Stimulated activated CD4-positive, alpha-beta T cell treated with anti-CD3 and anti-CD28 coated beads, Interleukin-15, amount 100 ng/mL, for 48 hours (primary cell): ENCODE data around the gene MORN1.

Source experiments
- DNase-seq, 2 donors: peaks; one replicate each; pipeline ENCODE4 v3.0.0-alpha.2; 2020; ENCODE audit warnings: low read depth in 2 of 2

The MORN1 gene

DNA sequence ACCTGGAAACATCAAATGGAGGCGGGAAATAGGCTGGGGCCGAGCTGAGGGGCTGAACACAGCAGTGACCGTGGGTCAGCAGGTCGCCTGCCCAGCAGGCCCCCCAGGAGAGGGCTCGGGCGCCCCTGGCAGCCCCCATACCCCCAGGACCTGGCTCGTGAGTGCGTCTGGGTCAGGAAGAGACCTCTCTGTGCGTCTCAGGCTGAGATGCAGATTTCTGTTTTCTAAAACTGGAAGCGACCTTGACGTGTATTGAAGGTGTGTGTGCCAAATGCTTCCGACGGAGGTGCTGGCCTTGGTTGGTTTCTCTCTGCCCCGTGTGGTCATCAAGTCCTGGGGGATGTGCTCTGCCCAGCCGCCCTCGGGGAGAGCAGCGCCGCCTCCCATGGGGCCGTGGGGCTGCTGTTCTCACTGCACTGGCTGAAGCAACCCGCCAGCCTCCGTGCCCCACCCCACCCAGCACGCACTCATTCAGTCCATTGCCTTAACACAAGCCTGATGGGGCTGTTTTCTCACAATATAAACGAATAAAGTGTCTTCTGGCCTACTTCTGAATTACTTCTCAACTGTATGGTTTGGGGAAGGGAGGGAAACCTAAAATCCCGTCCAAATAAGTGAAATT lies 13.6 kb upstream of the MORN1 start:
- DNase-seq = no peak

DNA sequence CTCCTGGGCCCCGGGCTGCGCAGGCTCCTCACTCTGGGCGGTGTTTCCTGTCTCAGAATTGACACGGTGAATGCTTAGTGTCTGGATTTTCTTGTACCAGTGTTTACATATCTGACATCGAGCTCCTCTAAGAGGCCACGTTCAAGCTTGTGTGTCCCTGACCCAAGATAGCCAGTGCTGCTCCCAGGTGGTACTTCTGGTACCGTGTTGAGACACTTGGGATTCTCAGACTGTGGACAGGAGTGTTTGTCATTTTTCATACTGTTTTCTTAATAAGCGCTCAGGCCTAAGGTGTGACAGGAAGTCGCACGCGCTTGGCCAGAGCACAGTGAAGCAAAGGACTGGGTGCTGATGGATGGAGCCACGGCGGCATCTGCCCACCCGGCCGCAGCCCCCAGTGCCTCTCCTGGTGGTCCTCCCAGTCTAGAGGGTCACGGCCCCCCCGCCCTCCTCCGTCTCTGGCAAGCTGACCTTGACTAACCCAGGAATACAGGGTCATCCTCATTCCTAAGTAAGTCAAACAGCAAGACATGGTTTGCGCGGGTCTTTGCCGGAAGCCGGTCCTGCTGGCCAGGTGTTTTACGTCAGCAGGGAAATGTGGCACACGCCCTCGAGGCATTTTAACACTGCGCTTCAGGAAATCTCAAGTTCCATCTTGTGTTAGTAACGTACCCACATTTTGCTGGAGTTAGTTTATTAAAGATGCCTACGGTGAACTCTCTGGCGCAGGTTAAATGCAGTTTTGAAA lies 13.0 kb upstream of the MORN1 start:
- DNase-seq = no peak

DNA sequence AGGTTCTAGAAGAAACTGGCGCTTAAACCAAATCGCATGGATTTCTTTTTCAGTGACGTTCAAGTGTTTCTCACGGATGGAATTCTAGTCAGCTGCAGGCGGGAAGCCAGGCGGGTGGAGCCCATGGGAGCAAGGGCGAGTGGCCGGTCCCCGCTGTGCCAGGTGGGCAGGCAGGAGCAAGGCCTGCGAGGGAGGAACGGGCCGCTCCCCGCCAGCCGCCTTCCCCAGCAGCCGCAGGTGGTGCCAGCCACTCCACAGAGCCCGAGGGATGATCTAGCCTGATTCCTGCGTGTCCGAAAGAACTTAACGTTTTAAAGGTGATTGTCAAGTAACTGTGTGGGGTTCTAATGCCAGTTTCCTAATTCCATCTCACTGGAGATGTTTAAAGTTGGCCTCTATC lies 11.9 kb upstream of the MORN1 start:
- DNase-seq = no peak

DNA sequence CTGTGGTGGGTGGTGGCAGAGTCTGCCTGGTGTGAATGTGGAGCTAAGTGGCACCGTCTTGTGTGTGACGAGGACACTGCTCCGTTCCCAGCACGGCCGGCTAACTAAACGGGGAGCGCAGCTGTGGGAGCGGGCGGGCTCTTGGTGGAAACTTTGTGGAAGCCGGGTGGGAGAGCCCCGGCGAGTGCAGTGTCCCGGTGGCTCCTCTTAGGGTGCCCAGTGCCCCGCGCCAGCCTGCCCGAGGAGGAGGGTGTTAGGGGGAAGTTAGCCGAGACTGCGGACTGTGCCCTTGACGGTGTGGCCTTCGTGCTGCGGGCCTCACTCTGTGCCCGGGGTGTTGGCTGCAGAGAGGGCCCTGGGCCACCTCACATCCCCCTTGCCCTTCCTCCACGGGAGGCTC lies 11.1 kb upstream of the MORN1 start:
- no peak for DNase-seq

DNA sequence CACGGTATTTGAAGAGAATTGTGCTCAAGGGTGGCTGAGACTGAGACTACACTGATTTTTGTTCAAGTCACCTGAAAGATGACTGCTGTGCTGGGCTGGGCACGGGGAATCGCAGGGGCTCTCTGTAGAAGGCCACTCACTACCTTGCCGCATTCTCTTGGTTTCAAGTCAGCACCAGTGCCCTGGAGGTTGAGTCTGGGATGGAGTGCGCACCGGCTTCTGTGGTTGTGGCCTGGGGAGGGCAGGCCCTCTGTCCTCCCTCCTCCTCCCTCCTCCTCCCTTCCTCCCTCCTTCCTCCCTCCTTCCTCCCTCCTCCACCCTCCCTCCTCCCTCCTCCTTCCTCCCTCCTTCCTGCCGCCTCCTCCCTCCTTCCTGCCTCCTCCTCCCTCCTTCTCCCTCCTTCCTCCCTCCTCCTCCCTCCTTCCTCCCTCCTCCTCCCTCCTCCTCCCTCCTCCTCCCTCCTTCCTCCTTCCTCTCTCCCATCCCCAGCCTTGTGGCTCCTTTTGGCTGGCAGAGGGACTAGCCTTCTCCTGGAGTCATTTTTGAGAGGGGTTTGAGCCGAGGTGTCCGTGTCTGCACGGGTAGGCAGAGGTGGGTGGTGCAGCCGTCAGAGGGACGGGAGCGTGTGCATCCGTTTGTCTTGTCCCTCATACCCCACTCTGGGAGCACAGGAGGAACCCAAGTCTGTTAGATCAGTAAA lies 9.7 kb upstream of the MORN1 start:
- no peak for DNase-seq

DNA sequence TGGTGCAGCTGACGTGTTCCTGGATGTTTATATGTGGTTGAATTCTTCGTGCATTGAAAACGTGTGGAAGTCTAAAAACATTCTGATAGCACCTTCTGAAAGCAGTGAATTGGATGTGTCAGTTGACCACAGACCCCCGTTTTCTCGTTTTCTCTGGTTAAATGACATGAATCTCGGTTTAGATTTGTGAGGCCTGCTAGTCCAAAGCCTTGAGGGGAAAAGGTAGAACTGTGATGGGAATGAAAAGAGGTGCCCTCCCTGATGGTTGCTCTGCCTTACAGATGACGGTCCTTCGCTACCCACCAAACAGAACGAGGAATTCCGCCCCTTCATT lies 9.2 kb upstream of the MORN1 start:
- no peak for DNase-seq

DNA sequence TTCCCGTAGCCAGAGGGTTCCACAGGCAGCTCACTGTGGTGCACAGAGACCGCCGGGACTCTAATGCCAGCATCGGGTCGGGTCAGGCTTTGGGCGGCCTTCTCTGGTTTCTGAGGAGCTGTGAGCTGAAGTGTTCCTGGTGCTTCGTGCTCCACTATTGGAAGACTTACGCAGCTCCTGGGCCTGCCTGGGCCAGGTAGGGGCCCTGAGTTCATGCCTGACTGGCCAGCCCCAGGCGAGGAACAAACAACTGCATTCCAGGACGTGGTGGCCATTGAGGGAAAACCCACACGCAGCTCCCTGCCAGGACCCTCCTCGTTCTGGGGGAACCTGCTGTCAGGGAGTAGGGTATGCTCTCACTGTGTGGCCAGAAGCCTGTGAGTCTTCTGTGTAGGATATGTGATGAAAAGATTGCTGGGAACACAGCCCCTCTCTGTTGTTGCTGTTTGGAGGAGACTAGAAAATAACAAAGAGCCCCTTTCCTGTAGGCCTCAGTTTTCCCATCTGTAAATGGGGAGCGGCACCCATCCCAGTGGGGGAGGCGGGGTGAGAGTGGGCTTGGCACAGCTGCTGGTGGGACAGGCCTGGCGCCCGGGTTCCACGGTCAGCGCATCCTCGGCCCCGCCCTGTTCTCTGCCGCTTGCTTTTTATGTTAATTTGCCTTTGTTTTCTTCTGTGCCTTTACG lies 8.7 kb upstream of the MORN1 start:
- DNase-seq = no peak

DNA sequence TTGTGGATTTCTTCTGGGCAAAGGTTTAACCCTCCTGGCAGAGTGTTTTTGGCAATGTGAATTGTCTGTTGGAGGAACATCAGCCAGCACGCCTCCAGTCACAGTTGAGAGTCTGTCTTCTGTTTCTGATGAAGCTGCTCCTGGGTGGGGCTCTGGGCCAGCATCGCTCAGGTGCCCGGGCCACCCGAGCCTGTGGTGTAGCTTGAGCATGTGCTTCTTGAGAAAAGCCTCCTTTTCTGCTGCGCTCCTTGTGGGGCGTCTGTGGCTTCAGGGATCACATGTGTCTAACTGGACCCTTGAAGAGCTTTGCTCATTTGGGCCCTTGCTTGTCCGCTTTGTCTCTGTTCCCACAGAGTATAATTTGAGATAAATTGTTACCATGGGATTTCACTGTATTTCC lies 7.5 kb upstream of the MORN1 start:
- DNase-seq = no peak

DNA sequence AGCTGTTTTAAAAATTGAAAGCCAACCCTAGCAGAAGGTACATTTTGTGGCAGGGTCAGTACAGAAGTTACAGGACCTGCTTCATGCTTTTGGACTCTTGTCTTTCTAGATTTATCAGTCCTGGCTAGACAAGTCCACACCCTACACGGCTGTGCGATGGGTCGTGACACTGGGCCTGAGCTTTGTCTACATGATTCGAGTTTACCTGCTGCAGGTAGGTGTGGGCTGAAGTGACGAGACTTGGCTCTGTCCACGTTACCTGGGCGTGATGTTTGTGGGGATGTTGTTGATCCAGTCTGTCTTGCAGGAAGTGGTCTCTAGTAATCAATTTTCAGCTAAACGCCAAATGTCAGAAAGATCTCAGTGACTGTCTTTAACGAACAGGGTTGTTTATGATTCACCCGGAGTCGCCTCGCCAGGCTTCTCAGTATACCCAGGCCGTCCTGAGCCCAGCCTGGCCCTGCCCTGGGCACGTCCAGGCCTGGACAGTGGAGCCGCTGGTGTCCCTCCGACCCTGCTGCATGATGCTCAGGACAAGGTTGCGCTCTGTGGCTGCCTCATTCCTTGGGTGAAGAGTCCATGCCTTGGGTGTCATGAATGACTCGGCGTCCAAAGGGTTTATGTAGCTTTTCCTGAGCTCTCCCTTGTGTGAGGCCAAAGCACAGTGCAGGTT lies 5.8 kb upstream of the MORN1 start:
- DNase-seq = no peak

DNA sequence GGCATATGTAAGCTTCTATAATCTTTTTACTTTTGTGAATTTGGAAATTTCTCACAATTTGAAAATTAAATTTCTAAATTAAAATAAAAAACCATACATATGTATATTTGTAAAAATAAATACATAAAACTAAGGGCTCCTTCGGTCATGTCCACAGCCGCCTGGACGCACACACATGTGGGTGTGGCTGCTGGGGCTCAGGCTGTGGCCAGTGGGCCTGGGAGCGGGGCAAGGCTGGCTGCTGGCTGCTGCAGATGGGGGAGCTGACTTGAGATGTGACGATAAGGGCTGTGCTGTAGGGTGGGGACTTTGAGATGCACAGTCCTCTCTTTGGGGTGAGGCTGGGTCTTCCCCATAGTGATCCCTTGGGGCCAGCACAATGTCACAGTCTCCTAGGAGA lies 5.1 kb upstream of the MORN1 start:
- DNase-seq = no peak

DNA sequence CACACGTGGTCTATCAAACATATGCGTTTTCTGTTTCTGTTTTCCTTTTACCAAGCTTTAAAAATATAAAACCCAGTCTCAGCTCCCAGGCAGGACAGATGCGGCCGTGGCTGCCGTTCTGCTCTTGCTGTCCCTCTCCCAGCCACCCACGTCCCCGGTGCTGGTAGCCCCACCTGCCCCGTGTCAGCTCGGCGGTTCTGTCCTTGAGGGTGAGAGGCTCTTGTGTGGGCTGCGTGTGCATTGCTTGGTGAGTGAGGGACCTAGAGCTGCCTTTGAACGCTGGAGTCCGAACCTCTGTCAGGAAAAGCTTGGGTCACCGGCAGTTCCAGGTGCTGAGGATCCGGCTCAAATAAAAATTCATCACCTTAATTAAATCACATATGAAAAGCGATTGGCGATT lies 4.7 kb upstream of the MORN1 start:
- DNase-seq = no peak

DNA sequence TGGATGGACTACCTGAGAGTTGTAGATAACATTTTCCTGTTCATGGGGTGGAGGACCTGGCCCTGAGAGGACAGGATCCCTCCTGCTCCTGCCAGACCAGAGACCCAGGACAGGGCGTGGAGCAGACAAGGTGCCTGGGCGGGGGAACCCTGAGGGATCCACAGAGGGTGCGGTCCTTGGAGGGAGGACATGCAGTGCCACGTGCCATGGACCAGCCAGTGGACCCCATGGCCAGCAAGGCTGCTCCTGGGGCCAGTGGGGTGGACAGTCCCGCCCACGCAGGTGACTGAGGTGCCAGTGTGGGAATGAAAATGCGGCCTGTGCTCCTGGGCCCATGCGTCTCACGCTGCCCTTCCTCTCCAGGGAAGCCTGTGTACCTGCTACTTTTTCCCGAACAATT lies 3.9 kb upstream of the MORN1 start:
- DNase-seq = no peak

DNA sequence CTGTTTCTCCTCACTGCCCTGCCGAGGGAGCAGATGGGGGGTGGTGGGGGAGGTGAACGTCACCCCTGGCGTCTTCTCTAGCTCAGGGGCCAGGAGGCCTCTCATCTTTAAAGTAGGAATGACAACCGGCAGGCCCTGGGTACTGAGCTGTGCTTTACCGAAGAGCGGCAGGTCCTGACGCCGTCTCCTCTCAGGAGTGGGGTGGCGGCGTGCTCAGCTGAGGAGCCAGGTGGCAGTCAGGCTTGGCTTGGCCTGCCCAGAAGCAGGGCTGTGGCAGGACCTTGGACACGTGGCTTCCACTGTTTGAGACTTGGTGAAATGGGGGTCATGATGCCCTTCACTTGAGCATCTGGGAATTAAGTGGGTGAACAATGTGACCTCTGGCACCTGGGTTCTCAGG lies 3.4 kb upstream of the MORN1 start:
- DNase-seq = no peak

DNA sequence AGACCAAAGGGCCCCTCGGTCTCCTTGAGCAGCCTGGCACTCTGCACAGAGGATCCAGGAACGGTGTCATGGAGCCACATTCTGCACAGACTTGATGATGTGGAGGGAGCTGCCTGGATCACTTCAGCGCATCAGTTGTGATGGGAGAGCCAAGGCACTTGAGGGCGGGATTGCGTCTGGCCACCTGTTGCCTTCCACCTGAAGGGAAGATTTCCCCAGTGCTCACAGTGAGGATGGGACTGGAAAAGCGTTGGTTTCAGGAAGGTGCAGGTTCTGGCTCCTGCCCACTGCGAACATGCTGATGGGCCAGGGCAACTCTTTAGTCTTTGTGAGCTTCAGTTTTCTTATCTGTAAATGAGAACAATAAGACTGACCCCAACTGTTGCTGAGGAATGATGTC lies 2.9 kb upstream of the MORN1 start:
- no peak for DNase-seq

DNA sequence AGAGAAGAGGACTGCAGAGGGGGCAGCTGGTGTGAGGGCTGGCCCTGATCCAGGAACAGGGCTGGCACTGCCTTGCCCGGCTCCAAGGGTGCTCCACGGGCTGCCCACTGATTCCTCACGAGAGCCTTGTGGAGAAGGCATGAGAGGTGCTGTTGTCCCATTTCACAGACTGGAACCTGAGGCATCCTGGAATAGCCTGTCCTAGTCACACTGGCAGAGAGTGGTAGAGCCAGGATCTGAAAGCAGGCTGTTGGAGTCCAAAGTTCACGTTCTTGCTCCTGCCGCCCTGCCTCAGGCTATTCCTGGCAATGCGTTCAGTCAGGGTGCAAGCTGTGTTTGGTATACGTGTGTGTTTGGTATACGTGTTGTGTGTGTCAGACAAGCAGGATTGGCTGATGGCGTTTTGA lies 2.1 kb upstream of the MORN1 start:
- no peak for DNase-seq

DNA sequence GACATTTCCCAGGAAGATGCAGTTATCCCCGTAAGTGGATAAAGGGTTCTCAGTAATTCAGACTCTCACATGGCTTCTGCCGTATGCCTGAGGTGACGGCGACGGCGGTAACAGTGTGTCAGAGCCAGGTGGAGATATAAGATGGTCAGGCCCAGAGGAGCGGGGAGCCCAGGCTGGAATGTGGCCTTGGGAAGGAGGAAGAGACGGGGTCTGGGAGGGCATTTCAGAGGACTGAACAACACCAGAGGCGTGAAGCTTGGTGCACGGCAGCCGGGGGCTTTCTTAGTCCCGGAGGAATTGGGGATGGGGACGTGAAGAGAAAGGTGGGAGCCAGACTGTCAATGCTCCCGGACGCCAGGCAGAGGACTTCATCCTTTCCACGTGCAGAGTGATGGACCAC lies 1.3 kb upstream of the MORN1 start:
- no peak for DNase-seq

DNA sequence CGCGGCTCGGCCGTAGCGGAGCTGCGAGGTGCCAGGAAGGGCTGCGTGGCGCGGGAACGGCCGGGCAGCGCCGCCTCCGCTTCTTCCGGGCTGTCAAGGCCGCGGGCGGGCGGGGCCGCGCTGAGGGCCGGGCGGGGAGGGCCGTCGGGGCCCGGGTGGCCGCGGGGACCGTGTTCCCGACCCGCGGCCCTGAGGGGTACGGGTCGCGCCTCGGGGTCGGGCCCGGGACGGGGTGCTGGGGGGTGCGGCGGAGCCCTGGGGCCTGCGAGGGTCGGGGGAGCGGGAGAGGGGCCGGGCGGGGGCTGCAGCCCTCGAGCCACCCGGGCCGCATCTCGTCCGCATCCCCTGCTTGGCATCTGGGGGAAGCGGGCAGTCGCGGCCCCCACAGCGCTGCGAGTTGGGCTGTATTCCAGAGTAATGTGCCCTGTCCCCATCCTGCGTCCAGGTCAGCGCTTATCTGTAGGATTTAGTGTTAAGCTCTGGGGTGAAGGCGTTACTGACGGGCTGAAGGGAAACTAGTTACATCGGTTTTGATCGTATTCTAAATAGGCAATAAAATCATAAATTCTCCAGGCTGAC lies 666 bp upstream of the MORN1 start:
- DNase-seq = no peak

DNA sequence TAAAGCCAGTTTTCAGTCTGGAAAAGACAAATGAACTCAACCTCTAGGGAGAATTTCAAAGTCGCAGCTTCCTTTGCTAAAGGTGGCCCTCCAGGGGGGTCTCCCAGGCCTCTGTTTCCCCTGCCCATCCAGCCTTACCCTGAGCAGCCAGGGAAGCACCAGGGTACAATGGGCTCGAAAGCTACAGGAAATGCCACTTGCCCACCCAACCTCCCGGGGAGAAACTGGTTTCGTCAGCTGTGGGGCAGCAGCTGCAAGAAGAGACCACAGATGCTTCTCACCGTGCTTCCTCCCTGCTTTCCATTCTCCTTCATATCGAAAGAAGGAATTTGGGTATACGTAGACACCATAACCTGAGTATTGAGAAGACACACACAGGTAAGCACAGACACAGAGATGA lies 1.7 kb downstream of the MORN1 start:
- no peak for DNase-seq

DNA sequence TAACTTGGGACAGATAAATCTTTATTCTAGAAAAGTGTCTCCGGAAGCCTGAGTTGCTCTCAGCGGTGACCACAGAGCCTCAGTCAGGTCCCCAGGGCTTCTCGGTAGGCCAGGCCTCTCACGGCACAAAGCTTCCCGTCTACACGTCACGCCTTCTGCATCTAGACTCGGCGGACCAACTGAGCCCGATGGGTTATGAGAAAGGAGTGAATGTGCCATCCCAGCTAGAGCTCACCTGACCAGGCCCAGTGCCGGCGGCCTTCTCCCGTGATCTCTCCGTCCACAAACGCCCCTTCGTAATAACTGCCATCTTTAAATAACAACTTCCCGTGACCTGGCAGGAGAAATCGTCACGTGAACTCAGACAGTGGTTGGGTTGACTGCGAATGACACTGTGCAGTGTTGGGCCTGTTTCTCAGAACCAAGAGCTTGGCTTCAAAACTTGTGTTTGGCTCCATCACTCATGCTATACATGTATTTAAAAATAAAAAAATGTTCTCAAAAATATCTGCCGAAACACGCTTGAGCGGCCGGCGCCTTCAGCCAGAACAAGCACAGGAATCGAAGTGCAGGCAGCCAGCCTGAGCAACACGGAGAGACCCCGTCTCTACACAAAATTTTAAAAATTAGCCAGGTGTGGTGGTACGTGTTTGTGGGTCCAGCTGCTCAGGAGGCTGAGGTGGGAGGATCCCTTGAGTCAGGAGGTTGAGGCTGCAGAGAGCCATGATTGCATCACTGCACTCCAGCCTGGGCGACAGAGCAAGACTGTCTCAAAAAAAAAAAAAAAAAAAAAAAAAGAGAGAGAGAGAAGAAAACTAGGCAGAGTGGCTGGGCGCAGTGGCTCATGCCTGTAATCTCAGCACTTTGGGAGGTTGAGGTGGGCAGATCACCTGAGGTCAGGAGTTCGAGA lies 3.1 kb downstream of the MORN1 start:
- no peak for DNase-seq

DNA sequence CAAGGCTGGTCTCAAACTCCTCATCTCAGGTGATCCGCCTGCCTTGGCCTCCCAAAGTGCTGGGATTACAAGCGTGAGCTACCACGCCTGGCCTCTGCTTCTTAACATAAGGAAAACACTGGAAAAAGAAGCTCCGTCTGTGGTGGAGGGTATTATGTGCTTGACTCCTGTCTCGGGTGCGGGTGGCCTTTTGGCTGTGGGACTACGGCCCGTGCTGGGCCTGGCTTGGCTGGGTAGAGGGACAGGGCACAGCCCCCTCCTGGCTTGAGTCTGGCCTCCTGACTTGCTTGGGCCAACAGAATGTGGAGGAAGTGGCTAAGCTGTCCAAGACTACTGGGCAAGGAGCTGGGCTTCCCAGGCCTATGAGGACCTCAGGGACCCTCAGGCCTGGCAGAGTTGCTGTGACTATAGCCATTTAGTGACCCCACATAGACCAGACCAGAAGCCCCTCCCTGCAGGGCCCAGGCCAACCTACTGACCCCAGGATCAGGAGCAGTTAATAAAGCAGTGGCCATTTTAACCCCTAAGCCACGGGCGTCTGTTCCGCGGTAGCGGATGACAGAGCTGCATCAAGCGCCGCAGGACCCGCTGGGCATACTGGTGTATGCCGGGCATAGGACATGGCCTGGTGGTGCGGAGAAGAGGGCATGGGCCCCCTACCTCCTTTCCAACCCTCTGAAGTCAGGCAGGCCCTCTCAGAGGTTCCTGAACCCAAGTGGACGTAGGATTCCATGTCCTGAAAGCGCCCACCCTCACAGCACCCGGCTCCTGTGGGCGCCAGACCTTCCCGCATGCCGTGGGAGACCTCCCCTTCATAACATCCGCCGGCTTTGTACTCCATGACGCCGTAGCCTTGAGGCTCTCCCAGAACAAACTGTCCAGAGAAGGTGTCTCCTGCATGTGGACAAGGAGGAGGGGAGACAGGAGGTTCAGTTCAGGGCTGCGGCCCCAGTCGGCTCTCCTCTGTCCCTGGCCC lies 4.4 kb downstream of the MORN1 start:
- no peak for DNase-seq
